Measurements from ENCODE around the gene ZNF681. TPM values are rescaled to one million over a fixed set of nuclear protein-coding genes. Genes with fewer than 3 reads are reported as not detected.

ZNF681 gene
- total and polyA plus RNA-seq, 4 donors, result 5.4 to 12.2 (median 5.6) TPM

DNA sequence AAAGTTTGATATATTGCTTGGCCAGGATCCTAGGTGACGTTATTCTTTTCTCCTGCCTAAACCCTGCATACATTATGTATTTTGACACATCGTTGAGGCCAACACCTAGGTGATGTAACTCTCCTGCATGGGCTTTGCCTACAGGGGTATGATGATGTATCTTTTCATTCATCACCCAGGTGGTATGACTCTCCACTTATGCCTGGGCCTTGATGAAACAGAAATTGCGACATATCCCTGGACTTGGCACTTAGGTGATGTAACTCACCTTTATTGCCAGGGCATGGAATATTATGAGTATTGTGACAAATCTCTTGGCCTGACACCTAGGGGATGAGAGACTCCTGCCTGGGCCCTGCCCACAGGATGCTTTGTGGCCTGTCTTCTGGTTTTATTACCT, 18.5 kb upstream of the ZNF681 start:
- Histone ChIP-seq H3K4me3 (ENCODE audit: low read depth, low read length) (no peak overlapping the region), H3K27me3 (ENCODE audit: control insufficient read depth, insufficient read depth, low read length) (no peaks in the 10 kb centered on the region), H3K4me1 (ENCODE audit: control insufficient read depth, insufficient read depth, low read length) (no peaks in the 10 kb centered on the region), H3K9me3 (ENCODE audit: control insufficient read depth, insufficient read depth, low read length) (no peaks in the 10 kb centered on the region), H3K36me3 (ENCODE audit: control insufficient read depth, insufficient read depth, low read length) (no peaks in the 10 kb centered on the region), H3K27ac (ENCODE audit: low read depth, low read length) (no peak overlapping the region)
- peak in 1 of 6 donors; percentile 1 for DNase-seq (ENCODE audit: low read depth in 4 of 6, low spot score in 6 of 6)
- WGBS (ENCODE audit: insufficient coverage), result 0% methylated on average over 1 of the region's 3 CpGs

DNA sequence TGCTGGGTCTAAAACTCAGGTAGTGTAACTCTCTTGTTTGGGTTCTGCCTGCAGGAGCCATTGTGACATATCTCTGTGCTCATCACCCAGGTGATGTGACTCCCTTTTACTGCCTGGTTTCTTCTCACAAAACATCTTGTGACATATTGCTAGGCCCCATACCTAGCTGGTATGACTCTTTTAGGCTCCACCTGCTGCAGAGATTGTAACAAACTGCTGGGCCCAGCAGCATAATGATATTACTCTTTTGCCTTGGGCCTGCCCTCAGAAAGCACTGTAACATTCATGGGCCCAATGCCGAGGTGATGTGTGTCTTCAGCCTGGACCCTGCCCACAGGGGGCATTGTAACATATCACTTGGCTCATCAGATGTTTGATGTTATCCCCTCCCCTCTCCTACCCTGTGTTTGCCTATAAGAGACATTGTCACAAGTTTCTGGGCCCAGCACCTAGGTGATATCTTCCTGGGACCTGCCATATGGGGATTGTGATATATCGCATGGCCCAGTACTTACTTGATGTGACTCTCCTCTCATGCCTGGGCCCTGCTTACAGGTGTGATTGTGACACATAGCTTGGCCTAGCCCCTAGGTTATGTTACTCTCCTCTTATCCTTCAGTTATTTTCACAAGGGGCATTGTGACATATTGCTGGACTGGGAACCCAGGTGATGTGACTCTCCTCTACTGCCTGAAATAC, 18.0 kb upstream of the ZNF681 start:
- H3K9me3 ChIP-seq (ENCODE audit: control insufficient read depth, insufficient read depth, low read length), result no peaks in the 10 kb centered on the region
- H3K27ac ChIP-seq (ENCODE audit: low read depth, low read length), result no peak overlapping the region
- WGBS (ENCODE audit: insufficient coverage), result 100% methylated on average over 1 of the region's 2 CpGs
- H3K4me3 ChIP-seq (ENCODE audit: low read depth, low read length), result no peak overlapping the region
- no peaks in the 10 kb centered on the region for H3K27me3 ChIP-seq (ENCODE audit: control insufficient read depth, insufficient read depth, low read length)
- no peaks in the 10 kb centered on the region for H3K4me1 ChIP-seq (ENCODE audit: control insufficient read depth, insufficient read depth, low read length)
- DNase-seq (ENCODE audit: low read depth in 4 of 6, low spot score in 6 of 6), result no peak
- no peaks in the 10 kb centered on the region for H3K36me3 ChIP-seq (ENCODE audit: control insufficient read depth, insufficient read depth, low read length)

DNA sequence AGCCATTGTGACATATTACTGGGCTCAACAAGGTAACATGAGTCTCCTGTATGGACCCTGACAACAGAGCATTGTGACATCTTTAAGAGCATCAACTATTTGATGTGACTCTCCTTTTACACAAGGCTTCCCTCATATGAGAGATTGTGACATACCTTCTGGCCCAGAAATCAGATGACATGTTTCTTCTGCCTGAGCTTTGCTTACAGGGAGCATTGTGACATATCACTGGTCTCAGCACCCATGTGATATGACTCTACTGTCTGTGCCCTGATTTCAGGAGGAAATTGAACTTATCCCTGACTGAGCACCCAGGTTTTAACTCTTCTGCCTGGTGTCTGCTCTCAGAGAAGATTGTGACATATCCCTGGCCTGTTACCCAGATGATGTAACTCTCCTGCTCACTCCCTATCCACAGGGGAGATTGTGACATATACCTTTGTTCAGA, 15.9 kb upstream of the ZNF681 start:
- Histone ChIP-seq H3K4me3 (ENCODE audit: low read depth, low read length) (no peak overlapping the region), H3K36me3 (ENCODE audit: control insufficient read depth, insufficient read depth, low read length) (no peaks in the 10 kb centered on the region), H3K4me1 (ENCODE audit: control insufficient read depth, insufficient read depth, low read length) (no peaks in the 10 kb centered on the region), H3K27me3 (ENCODE audit: control insufficient read depth, insufficient read depth, low read length) (no peaks in the 10 kb centered on the region), H3K9me3 (ENCODE audit: control insufficient read depth, insufficient read depth, low read length) (no peaks in the 10 kb centered on the region), H3K27ac (ENCODE audit: low read depth, low read length) (no peak overlapping the region)
- no peak for DNase-seq (ENCODE audit: low read depth in 4 of 6, low spot score in 6 of 6)

DNA sequence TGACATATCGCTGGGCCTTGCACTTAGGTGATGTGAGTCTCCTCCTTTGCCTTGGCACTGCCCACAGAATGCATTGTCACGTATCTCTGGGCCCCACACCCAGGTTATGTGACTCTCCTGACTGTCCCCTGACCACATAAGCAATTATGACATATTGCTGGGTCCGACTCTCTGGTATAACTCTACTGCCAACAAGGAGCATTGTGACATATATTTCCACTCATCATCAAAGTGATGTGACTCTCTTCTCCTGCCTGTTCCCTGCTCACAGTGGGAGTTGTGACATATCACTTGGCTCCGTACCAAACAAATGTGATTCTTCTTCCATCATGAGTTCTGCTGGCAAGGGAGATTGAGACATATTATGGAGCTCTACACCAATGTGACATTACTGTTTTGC, 15.4 kb upstream of the ZNF681 start:
- no peak overlapping the region for H3K4me3 ChIP-seq (ENCODE audit: low read depth, low read length)
- 72% methylated on average over 4 of the region's 4 CpGs for WGBS (ENCODE audit: insufficient coverage)
- no peaks in the 10 kb centered on the region for H3K36me3 ChIP-seq (ENCODE audit: control insufficient read depth, insufficient read depth, low read length)
- H3K27me3 ChIP-seq (ENCODE audit: control insufficient read depth, insufficient read depth, low read length), result no peaks in the 10 kb centered on the region
- no peaks in the 10 kb centered on the region for H3K4me1 ChIP-seq (ENCODE audit: control insufficient read depth, insufficient read depth, low read length)
- no peak overlapping the region for H3K27ac ChIP-seq (ENCODE audit: low read depth, low read length)
- no peak for DNase-seq (ENCODE audit: low read depth in 4 of 6, low spot score in 6 of 6)
- no peaks in the 10 kb centered on the region for H3K9me3 ChIP-seq (ENCODE audit: control insufficient read depth, insufficient read depth, low read length)

DNA sequence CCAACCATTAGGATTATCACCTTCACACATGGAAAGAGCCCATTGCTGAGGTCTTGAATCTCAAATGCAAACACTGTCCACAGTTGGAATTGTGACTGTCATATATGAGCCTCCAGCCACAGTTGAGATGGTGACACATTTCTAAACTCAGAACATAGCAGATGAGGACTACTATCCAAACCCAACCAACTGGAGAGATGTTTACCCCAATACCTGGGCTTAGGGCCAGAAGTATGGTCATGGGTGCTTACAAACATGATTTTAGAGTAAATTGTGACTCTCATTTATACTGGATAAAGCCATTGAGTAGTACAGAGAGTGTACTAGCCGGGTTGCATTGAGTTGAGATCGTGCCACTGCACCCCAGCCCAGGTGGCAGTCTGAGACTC, 14.0 kb upstream of the ZNF681 start:
- no peak overlapping the region for H3K27ac ChIP-seq (ENCODE audit: low read depth, low read length)
- H3K9me3 ChIP-seq (ENCODE audit: control insufficient read depth, insufficient read depth, low read length), result no peaks in the 10 kb centered on the region
- no peak for DNase-seq (ENCODE audit: low read depth in 4 of 6, low spot score in 6 of 6)
- no CpG with 5 or more reads among the region's 2 CpGs for WGBS (ENCODE audit: insufficient coverage)
- H3K4me1 ChIP-seq (ENCODE audit: control insufficient read depth, insufficient read depth, low read length), result no peaks in the 10 kb centered on the region
- H3K36me3 ChIP-seq (ENCODE audit: control insufficient read depth, insufficient read depth, low read length), result no peaks in the 10 kb centered on the region
- no peaks in the 10 kb centered on the region for H3K27me3 ChIP-seq (ENCODE audit: control insufficient read depth, insufficient read depth, low read length)
- H3K4me3 ChIP-seq (ENCODE audit: low read depth, low read length), result no peak overlapping the region

DNA sequence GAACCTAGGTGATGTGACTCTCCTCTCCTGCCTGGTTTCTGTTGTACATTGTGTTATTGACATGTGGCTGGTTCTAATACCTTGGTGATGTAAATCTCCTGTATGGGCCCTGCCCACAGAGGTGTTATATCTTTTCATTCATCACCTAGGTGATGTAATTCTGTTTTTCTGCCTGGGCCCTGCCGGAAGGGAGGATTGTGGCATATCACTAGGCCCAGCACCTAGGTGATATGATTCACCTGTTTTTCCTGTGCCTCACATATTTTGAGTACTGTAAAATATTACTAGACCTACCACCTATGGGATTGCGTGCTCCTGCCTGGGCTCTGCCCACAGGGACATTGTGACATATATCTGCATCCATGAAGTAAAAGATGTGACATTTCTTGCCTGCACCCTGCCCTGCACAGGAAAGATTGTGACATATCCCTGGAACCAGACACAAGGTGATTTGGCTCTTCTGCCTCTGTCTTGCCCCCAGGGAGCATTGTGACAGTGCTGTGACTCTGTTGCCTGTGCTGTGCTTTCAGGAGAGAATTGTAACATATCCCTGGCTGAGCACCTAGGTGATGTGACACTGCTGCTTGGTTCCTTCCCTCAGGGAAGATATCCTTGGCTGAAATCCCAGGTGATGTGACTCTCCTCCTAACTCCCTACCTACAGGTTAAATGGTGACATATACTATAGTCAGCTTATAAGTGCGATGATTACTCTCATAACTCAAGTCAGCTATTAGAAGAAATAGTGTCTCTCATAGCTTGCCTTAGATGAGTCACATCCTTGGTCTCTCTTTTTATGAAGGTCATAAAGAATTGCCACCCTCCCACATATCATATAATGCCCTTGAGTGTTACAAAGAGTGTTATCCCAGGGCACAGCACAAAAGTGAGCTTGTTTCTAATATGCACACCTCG, 13.3 kb upstream of the ZNF681 start:
- no peaks in the 10 kb centered on the region for H3K36me3 ChIP-seq (ENCODE audit: control insufficient read depth, insufficient read depth, low read length)
- no peak overlapping the region for H3K27ac ChIP-seq (ENCODE audit: low read depth, low read length)
- H3K4me3 ChIP-seq (ENCODE audit: low read depth, low read length), result no peak overlapping the region
- DNase-seq (ENCODE audit: low read depth in 4 of 6, low spot score in 6 of 6), result no peak
- no peaks in the 10 kb centered on the region for H3K9me3 ChIP-seq (ENCODE audit: control insufficient read depth, insufficient read depth, low read length)
- H3K4me1 ChIP-seq (ENCODE audit: control insufficient read depth, insufficient read depth, low read length), result no peaks in the 10 kb centered on the region
- 100% methylated on average over 1 of the region's 4 CpGs for WGBS (ENCODE audit: insufficient coverage)
- H3K27me3 ChIP-seq (ENCODE audit: control insufficient read depth, insufficient read depth, low read length), result no peaks in the 10 kb centered on the region

DNA sequence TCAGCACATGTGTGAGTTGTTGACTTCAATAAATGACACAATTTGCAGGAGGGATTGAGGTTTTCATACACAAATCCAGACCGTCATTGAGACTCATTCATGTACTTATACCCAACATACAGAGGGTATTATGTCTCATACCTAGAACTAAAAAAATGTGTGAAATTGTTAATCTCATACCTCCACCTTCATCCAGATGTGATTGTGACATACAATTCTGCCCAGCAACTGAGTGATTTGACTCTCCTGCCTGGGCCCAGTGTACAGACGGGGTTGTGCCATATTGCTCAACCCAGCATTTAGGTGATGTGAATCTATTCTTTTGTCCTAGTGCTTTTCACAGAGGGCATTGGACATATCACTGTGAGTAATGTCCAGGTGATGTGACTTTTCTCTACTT, 12.6 kb upstream of the ZNF681 start:
- Histone ChIP-seq H3K4me1 (ENCODE audit: control insufficient read depth, insufficient read depth, low read length) (no peaks in the 10 kb centered on the region), H3K4me3 (ENCODE audit: low read depth, low read length) (no peak overlapping the region), H3K36me3 (ENCODE audit: control insufficient read depth, insufficient read depth, low read length) (no peaks in the 10 kb centered on the region), H3K27ac (ENCODE audit: low read depth, low read length) (no peak overlapping the region), H3K9me3 (ENCODE audit: control insufficient read depth, insufficient read depth, low read length) (no peaks in the 10 kb centered on the region), H3K27me3 (ENCODE audit: control insufficient read depth, insufficient read depth, low read length) (no peaks in the 10 kb centered on the region)
- DNase-seq (ENCODE audit: low read depth in 4 of 6, low spot score in 6 of 6), result no peak
- no CpG with 5 or more reads among the region's 2 CpGs for WGBS (ENCODE audit: insufficient coverage)

DNA sequence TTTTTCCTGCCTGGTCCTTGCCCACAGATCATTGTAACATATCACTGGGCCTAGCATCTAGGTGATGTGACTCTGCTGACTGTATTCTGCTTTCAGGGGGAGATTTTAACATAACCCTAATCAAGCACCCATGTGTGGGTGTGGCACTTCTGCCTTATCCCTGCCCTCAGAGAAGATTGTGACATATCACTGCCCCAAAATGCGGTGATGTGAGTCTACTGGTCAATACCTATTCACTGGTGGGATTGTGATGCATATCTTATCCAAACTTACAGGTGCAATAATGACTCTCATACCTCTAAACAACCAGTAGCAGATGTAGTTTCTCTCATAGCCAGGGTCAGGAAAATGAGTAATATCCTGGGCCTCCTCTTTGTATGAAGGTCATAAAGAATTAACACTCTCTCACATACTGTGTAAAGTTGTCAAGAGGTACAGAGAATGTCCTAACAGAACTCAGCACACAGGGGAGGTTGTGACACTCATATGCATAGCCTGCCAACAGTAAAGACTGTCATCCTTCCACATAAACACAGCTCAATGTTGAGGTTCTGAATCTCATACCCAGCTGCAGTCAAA, 12.1 kb upstream of the ZNF681 start:
- Histone ChIP-seq H3K4me3 (ENCODE audit: low read depth, low read length) (no peak overlapping the region), H3K27ac (ENCODE audit: low read depth, low read length) (no peak overlapping the region), H3K4me1 (ENCODE audit: control insufficient read depth, insufficient read depth, low read length) (no peaks in the 10 kb centered on the region), H3K9me3 (ENCODE audit: control insufficient read depth, insufficient read depth, low read length) (no peaks in the 10 kb centered on the region), H3K36me3 (ENCODE audit: control insufficient read depth, insufficient read depth, low read length) (no peaks in the 10 kb centered on the region), H3K27me3 (ENCODE audit: control insufficient read depth, insufficient read depth, low read length) (no peaks in the 10 kb centered on the region)
- DNase-seq (ENCODE audit: low read depth in 4 of 6, low spot score in 6 of 6), result no peak
- no CpG with 5 or more reads among the region's 1 CpG for WGBS (ENCODE audit: insufficient coverage)

DNA sequence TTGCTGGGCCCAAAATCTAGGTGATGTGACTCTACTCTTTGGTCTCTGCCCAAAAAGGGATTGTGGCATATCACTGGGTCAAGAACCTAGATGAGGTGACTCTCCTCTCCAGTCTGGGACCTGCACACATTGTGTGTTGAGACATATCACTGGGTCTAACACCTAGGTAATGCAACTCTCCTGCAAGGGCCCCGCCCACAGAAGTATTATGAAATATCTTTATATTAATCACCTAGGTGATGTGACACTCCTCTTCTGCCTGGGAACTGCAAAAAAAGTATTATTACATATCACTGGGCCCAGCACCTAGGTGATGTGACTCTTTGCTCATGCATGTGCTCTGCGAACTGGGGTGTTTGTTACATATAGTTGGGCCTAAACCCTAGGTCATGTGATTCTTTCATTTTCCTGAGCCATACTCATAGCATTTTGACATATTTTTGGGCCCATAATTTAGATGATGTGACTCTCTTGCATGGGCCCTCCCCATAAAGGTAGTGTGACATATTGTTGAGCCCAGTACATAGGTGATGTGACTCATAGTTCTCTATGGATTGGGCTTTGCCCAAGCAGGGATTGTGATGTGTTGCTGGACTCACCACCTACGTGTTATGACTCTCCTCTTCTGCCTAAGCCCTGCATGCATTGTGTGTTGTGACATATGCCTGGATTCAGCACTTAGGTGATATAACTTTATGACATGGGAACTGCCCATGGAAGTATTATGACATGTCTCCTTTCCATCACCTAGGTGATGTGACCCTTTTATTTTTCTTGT, 11.2 kb upstream of the ZNF681 start:
- Histone ChIP-seq H3K4me3 (ENCODE audit: low read depth, low read length) (no peak overlapping the region), H3K9me3 (ENCODE audit: control insufficient read depth, insufficient read depth, low read length) (no peaks in the 10 kb centered on the region), H3K27me3 (ENCODE audit: control insufficient read depth, insufficient read depth, low read length) (no peaks in the 10 kb centered on the region), H3K36me3 (ENCODE audit: control insufficient read depth, insufficient read depth, low read length) (no peaks in the 10 kb centered on the region), H3K27ac (ENCODE audit: low read depth, low read length) (no peak overlapping the region), H3K4me1 (ENCODE audit: control insufficient read depth, insufficient read depth, low read length) (no peaks in the 10 kb centered on the region)
- WGBS (ENCODE audit: insufficient coverage), result no CpG with 5 or more reads among the region's 3 CpGs
- no peak for DNase-seq (ENCODE audit: low read depth in 4 of 6, low spot score in 6 of 6)

Data from spinal cord (tissue), 10 donors.